ENCODE results near the gene MAP2K7.

GRCh38 chr19:7879111-7879807 lies 24.4 kb upstream of the MAP2K7 start:
- no peak for TF ChIP-seq CTCF (conservative IDR thresholded peaks at IDR 0.05)
- TF ChIP-seq ZFX (IDR thresholded peaks at IDR 0.05): no peak
